ENCODE data around the gene AIMP1. TPM values are rescaled to one million over a fixed set of nuclear protein-coding genes. Genes with fewer than 3 reads are reported as not detected.

Gene AIMP1
- total and polyA plus RNA-seq, 8 donors, result 12.1 to 26.4 (median 19.9) TPM

DNA sequence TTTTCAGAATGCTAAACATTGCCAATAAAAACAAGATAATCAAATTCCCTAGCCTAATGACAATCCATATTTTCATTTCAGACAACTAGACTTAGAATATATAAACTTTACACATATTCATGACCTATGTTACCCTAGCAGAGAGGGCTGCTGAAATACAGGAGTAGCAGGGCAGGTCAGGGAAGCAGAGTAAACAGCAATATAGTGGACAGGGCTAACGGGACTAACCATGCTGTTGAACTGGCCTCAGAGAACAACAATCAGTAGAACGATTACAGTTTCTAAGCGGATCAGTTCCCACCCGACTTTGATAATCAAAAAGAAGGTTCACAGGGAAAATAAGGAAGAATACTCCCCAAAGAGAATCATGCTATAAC, 14.3 kb upstream of the AIMP1 start:
- intact Hi-C loops (cut with DNase I), result no loop called here
- H3K4me1 ChIP-seq, result no peaks in the 10 kb centered on the region
- 84 to 88% methylated on average over 4 of the region's 4 CpGs for WGBS, 2 donors

DNA sequence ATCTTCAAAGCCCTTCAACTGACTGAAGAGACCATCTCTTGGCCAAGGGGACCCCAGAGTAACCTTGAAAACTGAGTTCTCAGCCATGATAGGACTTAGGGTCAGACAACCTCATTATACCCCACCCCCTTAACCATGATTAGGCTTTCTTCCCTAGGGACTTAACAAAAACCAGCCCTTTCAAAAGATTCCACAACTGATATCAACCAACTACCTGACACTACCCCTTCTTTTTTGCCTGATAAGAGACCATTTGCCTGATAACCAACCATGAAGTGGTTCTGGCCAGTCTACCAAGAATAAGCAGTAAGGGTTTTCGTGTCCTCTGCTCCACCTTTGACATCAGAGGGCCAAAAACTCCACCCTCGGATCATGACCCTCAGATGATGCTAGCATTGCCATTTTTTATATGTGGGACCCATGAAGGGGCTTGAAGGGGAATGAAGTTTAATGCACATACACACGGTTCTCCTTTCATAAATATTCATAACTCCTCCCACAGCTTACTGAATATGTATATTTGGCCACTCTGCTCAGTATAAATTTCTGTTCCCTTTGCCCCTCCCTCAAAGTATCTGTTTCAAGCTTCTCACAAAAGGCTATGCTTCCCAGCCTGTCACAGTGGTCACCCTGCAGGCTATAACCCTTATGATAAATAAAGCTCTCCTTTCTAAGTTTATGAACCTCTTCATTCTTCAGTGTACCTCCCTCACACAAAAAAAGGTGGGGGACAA, 12.6 kb upstream of the AIMP1 start:
- intact Hi-C loops (cut with DNase I), result no loop called here
- no peaks in the 10 kb centered on the region for H3K27me3 ChIP-seq
- H3K4me1 ChIP-seq, result no peaks in the 10 kb centered on the region
- H3K9me3 ChIP-seq, result no peaks in the 10 kb centered on the region
- no peak for TF ChIP-seq CTCF (IDR thresholded peaks at IDR 0.05)
- DNase-seq (no peak), FAIRE-seq (no peak), ATAC-seq (no peak)
- H3K36me3 ChIP-seq, result no peaks in the 10 kb centered on the region
- H3K27ac ChIP-seq, result no peak overlapping the region
- 95 to 99% methylated on average over 3 of the region's 3 CpGs for WGBS, 2 donors
- no peak overlapping the region for H3K4me3 ChIP-seq

More for the DNA sequence above, 14.3 kb upstream of the AIMP1 start:
- FAIRE-seq (no peak), ATAC-seq (no peak), DNase-seq (no peak)
- TF ChIP-seq CTCF (IDR thresholded peaks at IDR 0.05), result no peak
- H3K4me3 ChIP-seq, result no peak overlapping the region
- H3K27me3 ChIP-seq, result no peaks in the 10 kb centered on the region
- H3K36me3 ChIP-seq, result no peaks in the 10 kb centered on the region
- no peaks in the 10 kb centered on the region for H3K9me3 ChIP-seq
- H3K27ac ChIP-seq, result no peak overlapping the region

DNA sequence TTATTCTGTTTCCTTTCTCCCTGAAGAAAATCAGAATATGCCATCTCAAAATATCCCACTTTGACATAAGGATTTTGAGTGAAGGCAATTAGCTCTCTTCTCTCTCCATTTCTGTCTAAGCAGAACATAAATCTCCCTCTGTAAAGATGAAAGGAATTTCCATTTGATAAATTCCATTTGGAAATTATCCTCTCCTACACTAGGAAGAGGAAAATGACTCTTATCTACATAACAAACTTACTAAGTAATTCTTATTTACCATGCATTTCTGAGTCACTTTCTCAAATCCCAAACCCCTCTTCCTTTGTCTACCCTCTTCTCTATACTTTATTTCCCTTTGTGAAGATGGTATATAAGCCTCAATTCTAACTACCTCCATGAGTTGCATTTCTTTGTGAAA, 11.7 kb upstream of the AIMP1 start:
- H3K36me3 ChIP-seq, result no peaks in the 10 kb centered on the region
- H3K27me3 ChIP-seq, result no peaks in the 10 kb centered on the region
- no peak overlapping the region for H3K27ac ChIP-seq
- no peaks in the 10 kb centered on the region for H3K4me1 ChIP-seq
- no peak for ATAC-seq
- no peak overlapping the region for H3K4me3 ChIP-seq
- FAIRE-seq, result no peak
- intact Hi-C loops (cut with DNase I), result no loop called here
- TF ChIP-seq CTCF (IDR thresholded peaks at IDR 0.05), result no peak
- no peaks in the 10 kb centered on the region for H3K9me3 ChIP-seq
- no peak for DNase-seq

DNA sequence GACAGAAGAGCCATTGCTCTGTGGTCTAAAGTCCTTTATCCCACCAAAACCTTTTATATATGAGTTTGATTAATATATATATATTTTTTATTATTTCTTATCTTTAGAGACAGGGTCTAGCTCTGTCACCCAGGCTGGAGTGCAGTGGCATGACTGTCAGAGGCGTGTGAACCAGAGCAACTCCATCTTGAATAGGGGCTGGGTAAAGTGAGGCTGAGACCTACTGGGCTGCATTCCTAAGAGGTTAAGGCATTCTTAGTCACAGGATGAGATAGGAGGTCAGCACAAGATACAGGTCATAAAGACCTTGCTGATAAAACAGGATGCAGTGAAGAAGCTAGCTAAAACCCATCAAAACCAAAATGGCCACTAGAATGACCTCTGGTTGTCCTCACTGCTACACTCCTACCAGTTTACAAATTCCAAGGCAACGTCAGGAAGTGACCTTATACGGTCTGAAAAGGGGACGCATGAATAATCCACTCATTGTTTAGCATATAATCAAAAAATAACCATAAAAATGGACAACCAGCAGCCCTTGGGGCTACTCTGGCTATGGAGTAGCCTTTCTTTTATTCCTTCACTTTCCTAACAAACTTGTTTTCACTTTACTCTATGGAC, 10.8 kb upstream of the AIMP1 start:
- WGBS, 2 donors, result 86 to 96% methylated on average over 4 of the region's 4 CpGs
- no peak for ATAC-seq
- TF ChIP-seq CTCF (IDR thresholded peaks at IDR 0.05), result no peak

GRCh38 chr4:106306561-106306960, 9.8 kb upstream of the AIMP1 start:
- no peak for TF ChIP-seq CTCF (IDR thresholded peaks at IDR 0.05)
- Histone ChIP-seq H3K9me3 (no peaks in the 10 kb centered on the region), H3K4me1 (no peaks in the 10 kb centered on the region), H3K27ac (no peak overlapping the region), H3K27me3 (no peaks in the 10 kb centered on the region), H3K4me3 (no peak overlapping the region), H3K36me3 (no peaks in the 10 kb centered on the region)
- intact Hi-C loops (cut with DNase I), result no loop called here
- ATAC-seq, result no peak
- FAIRE-seq, result no peak
- no peak for DNase-seq

More for the DNA sequence above, 10.8 kb upstream of the AIMP1 start:
- DNase-seq (no peak), FAIRE-seq (no peak)
- H3K27me3 ChIP-seq, result no peaks in the 10 kb centered on the region
- H3K4me1 ChIP-seq, result no peaks in the 10 kb centered on the region
- H3K36me3 ChIP-seq, result no peaks in the 10 kb centered on the region
- H3K27ac ChIP-seq, result no peak overlapping the region
- H3K4me3 ChIP-seq, result no peak overlapping the region
- H3K9me3 ChIP-seq, result no peaks in the 10 kb centered on the region
- intact Hi-C loops (cut with DNase I), result no loop called here

Measured in pancreas (tissue), 10 donors.